GM12875 (cell line): Measurements from ENCODE around the gene SPECC1.

Source experiments
- H3K4me3 ChIP-seq: one replicate; pipeline ENCODE4 v1.5.1; 2011; ENCODE audit warnings: low read depth, low read length, control low read depth
- CTCF ChIP-seq: IDR thresholded peaks from 2 replicates; pipeline ENCODE4 v1.5.1; 2011; ENCODE audit warnings: low read depth, mild to moderate bottlenecking, control low read depth, inconsistent platforms, low read length, moderate library complexity, borderline replicate concordance; ENCODE audit not compliant: insufficient read depth

Gene SPECC1

DNA sequence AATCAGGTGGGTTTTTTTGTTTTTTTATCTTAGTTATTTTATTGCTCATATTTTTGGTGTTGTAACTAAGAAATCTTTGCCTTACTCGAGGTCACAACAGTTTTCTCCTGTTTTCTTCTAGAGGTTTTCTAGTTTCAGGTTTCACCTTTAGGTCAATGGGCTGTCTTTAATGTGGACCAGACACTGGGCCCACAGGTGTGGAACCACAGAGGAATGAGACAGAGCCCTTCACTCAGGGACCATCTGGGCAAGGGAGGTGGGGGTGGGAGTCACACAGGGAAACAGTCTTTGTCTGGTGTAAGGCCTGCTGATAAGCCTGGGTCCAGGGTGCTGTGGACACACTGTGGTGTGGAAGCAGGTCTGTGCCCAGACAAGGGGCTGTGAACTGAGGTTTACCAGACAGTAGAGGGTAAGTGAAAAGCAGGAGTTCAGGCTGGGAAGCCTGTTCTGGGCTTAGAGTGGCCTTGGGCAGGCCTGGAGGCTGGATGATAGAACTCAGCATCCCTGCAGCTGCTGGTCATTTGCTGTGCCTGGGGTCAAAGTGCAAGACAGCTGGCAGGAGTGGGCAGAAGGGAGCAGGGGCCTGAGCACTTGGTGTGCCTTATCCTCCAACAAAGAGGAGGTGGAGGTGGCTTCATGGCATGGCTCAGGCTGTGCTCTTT, 75.6 kb downstream of the SPECC1 start:
- no peak for TF ChIP-seq CTCF
- H3K4me3 ChIP-seq, result no peak overlapping the region

- TF ChIP-seq CTCF, result no peak
- no peak overlapping the region for H3K4me3 ChIP-seq
These were observed 76.2 kb downstream of the SPECC1 start for GRCh38 chr17:20085283-20085845.

GRCh38 chr17:20086416-20087076, 77.4 kb downstream of the SPECC1 start:
- TF ChIP-seq CTCF, result no peak
- no peak overlapping the region for H3K4me3 ChIP-seq

DNA sequence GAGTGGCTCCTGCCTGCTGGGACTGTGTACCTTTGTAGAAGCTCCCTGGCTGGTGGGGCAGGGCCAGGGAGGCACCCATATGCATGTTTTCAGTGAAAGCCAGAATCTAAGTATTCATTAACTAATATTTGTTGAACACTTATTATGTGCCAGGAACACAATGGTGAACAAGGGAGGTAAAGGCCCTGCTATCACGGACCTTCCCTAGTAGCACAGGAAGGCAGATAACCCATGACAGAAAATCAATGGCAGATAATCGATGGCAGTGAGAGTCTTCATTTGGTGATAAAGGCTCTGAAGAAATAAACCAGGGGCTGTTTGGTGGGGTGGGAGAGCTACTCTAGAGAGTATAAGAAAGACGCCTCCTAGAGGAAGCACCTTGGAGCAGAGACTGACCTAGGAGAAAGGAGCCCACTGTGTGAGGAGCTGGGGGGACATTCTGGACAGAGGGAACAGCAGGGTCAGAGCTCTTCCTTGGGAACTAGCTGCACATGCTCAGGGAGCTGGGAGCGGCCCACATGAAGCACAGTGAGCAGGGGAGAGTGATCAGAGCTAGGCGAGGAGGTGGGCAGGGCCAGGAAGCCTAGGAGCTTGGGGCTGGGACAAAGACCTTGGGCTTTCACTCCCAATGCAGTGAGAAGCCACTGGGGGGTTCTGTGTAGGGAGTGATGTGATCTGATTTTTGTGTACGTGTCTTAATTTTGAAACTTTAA, 78.5 kb downstream of the SPECC1 start:
- TF ChIP-seq CTCF, result no peak
- no peak overlapping the region for H3K4me3 ChIP-seq

GRCh38 chr17:20089756-20090547, 80.8 kb downstream of the SPECC1 start:
- TF ChIP-seq CTCF, result no peak
- H3K4me3 ChIP-seq, result no peak overlapping the region

GRCh38 chr17:20091174-20092029, 82.2 kb downstream of the SPECC1 start:
- H3K4me3 ChIP-seq, result no peak overlapping the region
- no peak for TF ChIP-seq CTCF
